B cell (primary cell): ENCODE measurements around the gene DNAAF8. TPM values are rescaled to one million over a fixed set of nuclear protein-coding genes. Genes with fewer than 3 reads are reported as not detected.

ENCODE experiments used
- ATAC-seq: fragments of 200-7000 bp; cut with Tn5 transposase; one replicate; pipeline ENCODE4 v1.10.0; 2021; ENCODE audit warnings: low read depth, mild to moderate bottlenecking, moderate number of reproducible peaks, moderate library complexity
- CTCF ChIA-PET: fragments of 350-600 bp; sonication (Branson Sonifier 250); formaldehyde crosslinking; loops from one replicate; lab custom pipeline; 2021; ENCODE audit warnings: antibody characterized with exemption, inconsistent platforms; lab: Charles Lee
- POLR2A ChIA-PET: fragments of 350-600 bp; sonication (Branson Sonifier 250); formaldehyde crosslinking; loops from one replicate; lab custom pipeline; 2021; ENCODE audit warnings: antibody characterized with exemption; lab: Charles Lee
- DNase-seq: peaks from one replicate; pipeline ENCODE4 v3.0.0; 2013
- H2AFZ ChIP-seq: 2 replicates; pipeline ENCODE4 v1.6.1; 2012; ENCODE audit warnings: mild to moderate bottlenecking, low read depth, low read length; ENCODE audit not compliant: insufficient read depth, poor library complexity, severe bottlenecking
- H3K27ac ChIP-seq, 2 donors: 1 replicate in 1 of 2; 2 replicates in 1 of 2; pipeline ENCODE4 v1.5.1; 2012 to 2013; ENCODE audit warnings: low read length in 2 of 2, mild to moderate bottlenecking in 2 of 2, moderate library complexity in 1 of 2
- H3K27me3 ChIP-seq, 4 experiments: fragments of 200-600 bp in 1 of 4; sonication (generic) in 1 of 4; replicated peaks in 1 of 4; 1 replicate in 2 of 4; 2 replicates in 2 of 4; pipeline versions ENCODE4 v1.6.1 to v1.7.0; 2013 to 2016; ENCODE audit warnings: low read length in 3 of 4, mild to moderate bottlenecking in 2 of 4, mixed read lengths in 1 of 4, moderate library complexity in 1 of 4; ENCODE audit not compliant: insufficient read depth in 4 of 4, control insufficient read depth in 3 of 4; ENCODE audit errors: control extremely low read depth in 1 of 4
- H3K36me3 ChIP-seq, 2 experiments: replicated peaks in 1 of 2; 1 replicate in 1 of 2; 2 replicates in 1 of 2; pipeline versions ENCODE4 v1.6.1 to v1.7.1; 2013; ENCODE audit warnings: low read length in 1 of 2; ENCODE audit not compliant: insufficient read depth in 2 of 2, control insufficient read depth in 1 of 2; ENCODE audit errors: control extremely low read depth in 1 of 2, extremely low read depth in 1 of 2
- H3K4me1 ChIP-seq, 2 donors: fragments of 200-600 bp in 1 of 2; sonication (generic) in 1 of 2; 1 replicate in 1 of 2; 2 replicates in 1 of 2; pipeline versions ENCODE4 v1.5.1 to v1.6.1; 2013 to 2017; ENCODE audit warnings: low read length in 2 of 2; ENCODE audit not compliant: control insufficient read depth in 2 of 2, insufficient read depth in 2 of 2
- H3K4me2 ChIP-seq: replicated peaks from 2 replicates; pipeline ENCODE3; 2012; ENCODE audit warnings: mild to moderate bottlenecking, low read depth, low read length; ENCODE audit not compliant: poor library complexity, severe bottlenecking
- H3K4me3 ChIP-seq, 5 experiments: fragments of 200-600 bp in 1 of 5; sonication (generic) in 1 of 5; 1 replicate in 3 of 5; 2 replicates in 2 of 5; pipeline versions ENCODE4 v1.5.1 to v1.7.0; 2011 to 2016; ENCODE audit warnings: low read length in 4 of 5, mild to moderate bottlenecking in 4 of 5, low read depth in 2 of 5, control low read depth in 1 of 5, moderate library complexity in 1 of 5; ENCODE audit not compliant: insufficient read depth in 1 of 5; ENCODE audit errors: control extremely low read depth in 1 of 5, extremely low read depth in 1 of 5
- H3K79me2 ChIP-seq: fragments of 200-600 bp; sonication (generic); one replicate; pipeline ENCODE4 v1.6.0; 2016; ENCODE audit warnings: low read length; ENCODE audit not compliant: control insufficient read depth, insufficient read depth
- H3K9ac ChIP-seq: fragments of 200-600 bp; sonication (generic); 2 replicates; pipeline ENCODE4 v1.6.1; 2017; ENCODE audit warnings: mild to moderate bottlenecking, low read length, moderate library complexity
- H3K9me3 ChIP-seq, 3 donors: one replicate each; pipeline versions ENCODE4 v1.6.1 to v1.7.1; 2013; ENCODE audit warnings: low read length in 2 of 3; ENCODE audit not compliant: control insufficient read depth in 2 of 3, insufficient read depth in 1 of 3; ENCODE audit errors: control extremely low read depth in 1 of 3
- H4K20me1 ChIP-seq: 2 replicates; pipeline ENCODE4 v1.6.0; 2012; ENCODE audit warnings: mild to moderate bottlenecking, low read length; ENCODE audit not compliant: insufficient read depth, control insufficient read depth, poor library complexity, severe bottlenecking
- H3K27ac Mint-ChIP-seq: one replicate; pipeline ENCODE4 v1.8.0; 2021; ENCODE audit warnings: mixed read lengths
- H3K27me3 Mint-ChIP-seq: one replicate; pipeline ENCODE4 v1.8.0; 2021; ENCODE audit warnings: mixed read lengths
- H3K4me1 Mint-ChIP-seq: one replicate; pipeline ENCODE4 v1.8.0; 2021; ENCODE audit warnings: mixed read lengths
- H3K4me3 Mint-ChIP-seq: one replicate; pipeline ENCODE4 v1.8.0; 2021; ENCODE audit warnings: mixed read lengths
- H3K9me3 Mint-ChIP-seq: one replicate; pipeline ENCODE4 v1.8.0; 2022; ENCODE audit warnings: mixed read lengths; ENCODE audit not compliant: insufficient read depth
- EZH2 ChIP-seq: IDR thresholded peaks from 2 replicates; pipeline ENCODE4 v1.6.1; 2012; ENCODE audit warnings: borderline replicate concordance, low read depth, mild to moderate bottlenecking, moderate library complexity, low read length; ENCODE audit not compliant: insufficient read depth, poor library complexity, severe bottlenecking
- WGBS: methylation state at CpG from one replicate; pipeline ENCODE4 v1.1.5; 2013; ENCODE audit warnings: missing lambda C conversion rate; ENCODE audit not compliant: insufficient coverage; 5-methylcytosine and 5-hydroxymethylcytosine counted together
- intact Hi-C: fragments of 100-400 bp; cut with micrococcal nuclease; formaldehyde crosslinking; loops from one replicate; pipeline ENCODE4 v1.10.0; 2022
- polyA plus RNA-seq: library from polyadenylated mRNA; depleted of rRNA; stranded (reverse); fragments of >200 nt; gene quantifications from 2 replicates; pipeline ENCODE4 v1.2.3, GENCODE V29; 2012
- total RNA-seq, 2 donors: library from RNA; stranded (reverse); fragments of 120-200 nt in 1 of 2; gene quantifications; 1 replicate in 1 of 2; 2 replicates in 1 of 2; pipeline versions ENCODE4 v1.2.3 to v1.2.4, GENCODE V29; 2013 to 2022
- TF ChIP-seq, protein P1 (sequence below): fragments of 200-600 bp; IDR thresholded peaks from one replicate; pipeline ENCODE4 v1.8.0; 2022; ENCODE audit warnings: antibody characterized with exemption, mild to moderate bottlenecking

The DNAAF8 gene
- total and polyA plus RNA-seq, 2 donors (not counting 1 experiment from before 2014, with no cell fraction given), result 0.09 to 0.44 TPM

DNA sequence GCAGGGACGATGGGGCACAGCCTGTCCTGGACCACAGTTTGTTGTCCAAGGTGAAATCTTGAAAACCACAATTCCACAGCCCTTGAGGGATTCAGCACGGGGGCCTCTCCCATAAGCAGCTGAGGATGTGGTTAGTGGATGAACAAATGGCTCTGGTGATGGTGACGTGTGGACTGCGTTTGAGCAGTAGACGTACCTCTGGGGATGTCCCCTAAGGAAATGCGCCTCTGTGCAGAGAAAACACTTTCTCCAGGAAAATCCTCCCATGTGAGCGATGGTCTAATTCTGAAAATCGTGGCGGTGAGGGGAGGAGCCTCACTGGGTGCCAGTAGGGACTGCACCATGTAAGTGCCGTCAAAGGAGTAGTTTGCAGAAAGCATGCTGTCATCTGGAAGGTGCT lies 56.5 kb downstream of the DNAAF8 start:
- Mint-ChIP-seq H3K27me3 (no peaks in the 10 kb centered on the region), H3K27ac (no peak overlapping the region), H3K9me3 (no peaks in the 10 kb centered on the region), H3K4me1 (no peaks in the 10 kb centered on the region), H3K4me3 (no peak overlapping the region)
- ATAC-seq, result no peak
- intact Hi-C loops, result no loop called here
- H3K9ac ChIP-seq, result no peak overlapping the region
- no peak overlapping the region for H3K4me3 ChIP-seq
- no peak overlapping the region for H3K27ac ChIP-seq
- DNase-seq, result no peak
- no peaks in the 10 kb centered on the region for H3K79me2 ChIP-seq
- ChIA-PET POLR2A (no interaction called here), CTCF (no interaction called here)
- H3K36me3 ChIP-seq, result no peaks in the 10 kb centered on the region
- no peak for TF ChIP-seq EZH2
- TF ChIP-seq, protein P1, sequence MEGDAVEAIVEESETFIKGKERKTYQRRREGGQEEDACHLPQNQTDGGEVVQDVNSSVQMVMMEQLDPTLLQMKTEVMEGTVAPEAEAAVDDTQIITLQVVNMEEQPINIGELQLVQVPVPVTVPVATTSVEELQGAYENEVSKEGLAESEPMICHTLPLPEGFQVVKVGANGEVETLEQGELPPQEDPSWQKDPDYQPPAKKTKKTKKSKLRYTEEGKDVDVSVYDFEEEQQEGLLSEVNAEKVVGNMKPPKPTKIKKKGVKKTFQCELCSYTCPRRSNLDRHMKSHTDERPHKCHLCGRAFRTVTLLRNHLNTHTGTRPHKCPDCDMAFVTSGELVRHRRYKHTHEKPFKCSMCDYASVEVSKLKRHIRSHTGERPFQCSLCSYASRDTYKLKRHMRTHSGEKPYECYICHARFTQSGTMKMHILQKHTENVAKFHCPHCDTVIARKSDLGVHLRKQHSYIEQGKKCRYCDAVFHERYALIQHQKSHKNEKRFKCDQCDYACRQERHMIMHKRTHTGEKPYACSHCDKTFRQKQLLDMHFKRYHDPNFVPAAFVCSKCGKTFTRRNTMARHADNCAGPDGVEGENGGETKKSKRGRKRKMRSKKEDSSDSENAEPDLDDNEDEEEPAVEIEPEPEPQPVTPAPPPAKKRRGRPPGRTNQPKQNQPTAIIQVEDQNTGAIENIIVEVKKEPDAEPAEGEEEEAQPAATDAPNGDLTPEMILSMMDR, result no peak
- WGBS, result 45% methylated on average over 8 of the region's 10 CpGs
- H3K9me3 ChIP-seq, result no peaks in the 10 kb centered on the region
- no peak overlapping the region for H2AFZ ChIP-seq
- H3K4me2 ChIP-seq, result no peak overlapping the region
- peaks cover 0 to 6% (median 0%) of the 10 kb centered on the region in 4 experiments for H3K27me3 ChIP-seq
- H3K4me1 ChIP-seq, result no peaks in the 10 kb centered on the region
- H4K20me1 ChIP-seq, result no peaks in the 10 kb centered on the region

- intact Hi-C loops, result no loop called here
- Mint-ChIP-seq H3K27ac (no peak overlapping the region), H3K9me3 (no peaks in the 10 kb centered on the region), H3K4me1 (no peaks in the 10 kb centered on the region), H3K4me3 (no peak overlapping the region), H3K27me3 (no peaks in the 10 kb centered on the region)
- H4K20me1 ChIP-seq, result no peaks in the 10 kb centered on the region
- no peak overlapping the region for H3K27ac ChIP-seq
- no peak overlapping the region for H2AFZ ChIP-seq
- DNase-seq, result no peak
- TF ChIP-seq, protein P1, result no peak
- TF ChIP-seq EZH2, result no peak
- H3K36me3 ChIP-seq, result no peaks in the 10 kb centered on the region
- H3K4me3 ChIP-seq, result no peak overlapping the region
- no peaks in the 10 kb centered on the region for H3K4me1 ChIP-seq
- no peak overlapping the region for H3K9ac ChIP-seq
- 86% methylated on average over 9 of the region's 13 CpGs for WGBS
- peaks cover 0 to 6% (median 0%) of the 10 kb centered on the region in 4 experiments for H3K27me3 ChIP-seq
- ChIA-PET CTCF (no interaction called here), POLR2A (no interaction called here)
- H3K4me2 ChIP-seq, result no peak overlapping the region
- ATAC-seq, result no peak
- H3K9me3 ChIP-seq, result no peaks in the 10 kb centered on the region
- no peaks in the 10 kb centered on the region for H3K79me2 ChIP-seq
These were observed 58.7 kb downstream of the DNAAF8 start for GRCh38 chr16:4792951-4793513.
